22Rv1 (cell line): Measurements from ENCODE around the gene CTSS.

Source experiments
- ZFX ChIP-seq: fragments of 450-650 bp; IDR thresholded peaks from 2 replicates; pipeline ENCODE4 v1.6.1; 2017; ENCODE audit warnings: antibody characterized with exemption, borderline replicate concordance
- TF ChIP-seq, protein P1 (sequence below): fragments of 450-650 bp; IDR thresholded peaks from 2 replicates; pipeline ENCODE4 v1.5.1; 2017; ENCODE audit warnings: mild to moderate bottlenecking

GRCh38 chr1:150720703-150721102 lies 44.9 kb downstream of the CTSS start, which contains the start of gene HORMAD1:
- TF ChIP-seq, protein P1, sequence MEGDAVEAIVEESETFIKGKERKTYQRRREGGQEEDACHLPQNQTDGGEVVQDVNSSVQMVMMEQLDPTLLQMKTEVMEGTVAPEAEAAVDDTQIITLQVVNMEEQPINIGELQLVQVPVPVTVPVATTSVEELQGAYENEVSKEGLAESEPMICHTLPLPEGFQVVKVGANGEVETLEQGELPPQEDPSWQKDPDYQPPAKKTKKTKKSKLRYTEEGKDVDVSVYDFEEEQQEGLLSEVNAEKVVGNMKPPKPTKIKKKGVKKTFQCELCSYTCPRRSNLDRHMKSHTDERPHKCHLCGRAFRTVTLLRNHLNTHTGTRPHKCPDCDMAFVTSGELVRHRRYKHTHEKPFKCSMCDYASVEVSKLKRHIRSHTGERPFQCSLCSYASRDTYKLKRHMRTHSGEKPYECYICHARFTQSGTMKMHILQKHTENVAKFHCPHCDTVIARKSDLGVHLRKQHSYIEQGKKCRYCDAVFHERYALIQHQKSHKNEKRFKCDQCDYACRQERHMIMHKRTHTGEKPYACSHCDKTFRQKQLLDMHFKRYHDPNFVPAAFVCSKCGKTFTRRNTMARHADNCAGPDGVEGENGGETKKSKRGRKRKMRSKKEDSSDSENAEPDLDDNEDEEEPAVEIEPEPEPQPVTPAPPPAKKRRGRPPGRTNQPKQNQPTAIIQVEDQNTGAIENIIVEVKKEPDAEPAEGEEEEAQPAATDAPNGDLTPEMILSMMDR = no peak
- no peak for TF ChIP-seq ZFX
